ENCODE measurements around the gene BST2. TPM values are rescaled to one million over a fixed set of nuclear protein-coding genes. Genes with fewer than 3 reads are reported as not detected.
A peak's percentile ranks its signal among the peaks of the same experiment; 100 is the strongest.

Gene BST2
- total RNA-seq, 4 donors from 2014 or later, result 4.1 to 66.8 (median 31.0) TPM

GRCh38 chr19:17404015-17404414 lies 1.4 kb downstream of the BST2 start:
- peaks cover 0 to 5% (median 0%) of the 10 kb centered on the region in 3 donors for H3K36me3 ChIP-seq
- WGBS, 2 donors, result 82 to 90% methylated on average over 6 of the region's 6 CpGs
- DNase-seq, result no peak
- H3K4me3 ChIP-seq, result peak overlapping the region in 3 of 4 donors; percentile 41 to 67 (median 43)
- no peaks in the 10 kb centered on the region for H3K27me3 ChIP-seq
- intact Hi-C loops (cut with DNase I), result no loop called here
- TF ChIP-seq POLR2A (IDR thresholded peaks at IDR 0.05), result no peak
- TF ChIP-seq CTCF (IDR thresholded peaks at IDR 0.05), result no peak
- H3K27ac ChIP-seq, result peak overlapping the region in 3 of 4 donors; percentile 39 to 91 (median 88)
- H3K4me1 ChIP-seq, result peaks cover 22 to 56% (median 23%) of the 10 kb centered on the region in 3 donors
- H3K9me3 ChIP-seq, result no peaks in the 10 kb centered on the region

- peaks cover 0 to 5% (median 0%) of the 10 kb centered on the region in 3 donors for H3K36me3 ChIP-seq
- no peak for DNase-seq
- peak overlapping the region in 3 of 4 donors; percentile 5 to 91 (median 88) for H3K27ac ChIP-seq
- H3K27me3 ChIP-seq, result no peaks in the 10 kb centered on the region
- intact Hi-C loops (cut with DNase I), result no loop called here
- 64 to 66% methylated on average over 14 to 16 of the region's 36 CpGs for WGBS, 2 donors
- peak overlapping the region in 3 of 4 donors; percentile 41 to 67 (median 43) for H3K4me3 ChIP-seq
- TF ChIP-seq CTCF (IDR thresholded peaks at IDR 0.05) (no peak), POLR2A (IDR thresholded peaks at IDR 0.05) (no peak)
- H3K9me3 ChIP-seq, result no peaks in the 10 kb centered on the region
- H3K4me1 ChIP-seq, result peaks cover 22 to 53% (median 23%) of the 10 kb centered on the region in 3 donors
Measured at GRCh38 chr19:17402982-17403855, 2.2 kb downstream of the BST2 start.

- peaks cover 18 to 37% (median 18%) of the 10 kb centered on the region in 3 donors for H3K4me1 ChIP-seq
- WGBS, 2 donors, result 68 to 85% methylated on average over 6 of the region's 6 CpGs
- no peaks in the 10 kb centered on the region for H3K27me3 ChIP-seq
- H3K36me3 ChIP-seq, result peaks cover 0 to 5% (median 0%) of the 10 kb centered on the region in 3 donors
- H3K9me3 ChIP-seq, result no peaks in the 10 kb centered on the region
- H3K4me3 ChIP-seq, result no peak overlapping the region
- TF ChIP-seq POLR2A (IDR thresholded peaks at IDR 0.05), result no peak
- TF ChIP-seq CTCF (IDR thresholded peaks at IDR 0.05), result no peak
- H3K27ac ChIP-seq, result no peak overlapping the region
- no peak for DNase-seq
- intact Hi-C loops (cut with DNase I), result no loop called here
Measured at GRCh38 chr19:17401628-17402027, 3.8 kb downstream of the BST2 start.

- no peak overlapping the region for H3K4me3 ChIP-seq
- 64 to 74% methylated on average over 8 of the region's 8 CpGs for WGBS, 2 donors
- peaks cover 0 to 10% (median 0%) of the 10 kb centered on the region in 4 donors for H3K27me3 ChIP-seq
- H3K27ac ChIP-seq, result no peak overlapping the region
- peaks cover 3 to 28% (median 4%) of the 10 kb centered on the region in 3 donors for H3K4me1 ChIP-seq
- no peak for DNase-seq
- H3K9me3 ChIP-seq, result no peaks in the 10 kb centered on the region
- peaks cover 0 to 5% (median 0%) of the 10 kb centered on the region in 3 donors for H3K36me3 ChIP-seq
- intact Hi-C loops (cut with DNase I), result loop anchor here (10.0 kb wide), 1 partner anchor 66 kb away; the partner anchor contains the start of gene NXNL1
- no peak for TF ChIP-seq POLR2A (IDR thresholded peaks at IDR 0.05)
- no peak for TF ChIP-seq CTCF (IDR thresholded peaks at IDR 0.05)
Measured at GRCh38 chr19:17398902-17399527, 6.4 kb downstream of the BST2 start.
